Cardiac muscle cell (in vitro differentiated cells and primary cell): ENCODE measurements around the gene LRRC57. TPM values are rescaled to one million over a fixed set of nuclear protein-coding genes. Genes with fewer than 3 reads are reported as not detected.

Experiments used
- DNase-seq, 2 donors: peaks; one replicate each; pipeline versions ENCODE4 v3.0.0 to v3.0.0-alpha.2; 2010 to 2017; ENCODE audit warnings: low read depth in 1 of 2, low spot score in 1 of 2
- H3K27ac ChIP-seq: fragments of 200-600 bp; sonication (generic); 2 replicates; pipeline ENCODE4 v1.5.1; 2016
- H3K27me3 ChIP-seq: fragments of 200-600 bp; sonication (generic); 2 replicates; pipeline ENCODE4 v1.6.0; 2016; ENCODE audit warnings: control low read depth
- H3K36me3 ChIP-seq: fragments of 200-600 bp; sonication (generic); 2 replicates; pipeline ENCODE4 v1.5.1; 2016; ENCODE audit warnings: control low read depth
- H3K4me1 ChIP-seq: fragments of 200-600 bp; sonication (generic); 2 replicates; pipeline ENCODE4 v1.8.1; 2017; ENCODE audit warnings: low read depth, mild to moderate bottlenecking, mixed run types
- H3K4me3 ChIP-seq: fragments of 200-600 bp; sonication (generic); 2 replicates; pipeline ENCODE4 v1.5.1; 2016; ENCODE audit warnings: mild to moderate bottlenecking
- H3K9me3 ChIP-seq: fragments of 200-600 bp; sonication (generic); 2 replicates; pipeline ENCODE4 v1.5.1; 2017; ENCODE audit warnings: low read depth, mild to moderate bottlenecking, control low read depth
- CTCF ChIP-seq: IDR thresholded peaks from 2 replicates; pipeline ENCODE4 v1.5.1; 2012; ENCODE audit warnings: low read depth, mild to moderate bottlenecking, low read length
- polyA plus RNA-seq: library from polyadenylated mRNA; unstranded; fragments of >200 nt; fragmentation: Nextera tagmentation; extraction: Ambion mirVana; gene quantifications from 2 replicates; pipeline ENCODE4 v1.2.1, GENCODE V29; 2016
- total RNA-seq: library from RNA; depleted of rRNA; stranded (reverse); fragments of >200 nt; gene quantifications from 2 replicates; pipeline ENCODE4 v1.2.3, GENCODE V29; 2016

Gene LRRC57
- total and polyA plus RNA-seq, 2 experiments from 2014 or later, result 7.5 to 10.7 TPM

DNA sequence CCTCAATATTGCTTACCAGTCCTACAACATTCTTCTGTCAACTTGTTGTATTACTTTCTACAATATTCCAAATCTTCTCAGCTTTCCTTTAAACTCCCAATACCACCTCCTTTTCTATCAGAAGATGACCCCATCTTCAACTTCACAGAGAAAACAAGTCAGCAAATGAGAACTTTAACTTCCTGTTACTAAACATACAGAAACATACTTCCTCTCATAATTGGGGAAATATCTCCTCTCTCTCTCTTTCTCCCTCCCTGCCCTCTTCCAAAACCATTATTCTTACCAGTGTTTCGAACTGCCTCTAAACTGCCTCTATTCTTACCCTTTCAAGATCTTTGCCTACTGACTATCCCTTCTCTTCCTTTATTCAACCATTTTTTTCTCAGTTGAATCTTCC, 54.9 kb downstream of the LRRC57 start:
- H3K4me3 ChIP-seq, result no peak overlapping the region
- H3K27ac ChIP-seq, result no peak overlapping the region
- H3K9me3 ChIP-seq, result no peaks in the 10 kb centered on the region
- H3K4me1 ChIP-seq, result peaks cover 4% of the 10 kb centered on the region
- no peaks in the 10 kb centered on the region for H3K36me3 ChIP-seq
- no peak for TF ChIP-seq CTCF
- no peak for DNase-seq
- H3K27me3 ChIP-seq, result no peaks in the 10 kb centered on the region

GRCh38 chr15:42491539-42492225, 56.9 kb downstream of the LRRC57 start:
- peak overlapping the region; percentile 66 for H3K4me3 ChIP-seq
- no peak for TF ChIP-seq CTCF
- peak in 1 of 2 donors; percentile 68 for DNase-seq
- peak overlapping the region; percentile 93 for H3K27ac ChIP-seq
- H3K36me3 ChIP-seq, result no peaks in the 10 kb centered on the region
- no peaks in the 10 kb centered on the region for H3K9me3 ChIP-seq
- no peaks in the 10 kb centered on the region for H3K27me3 ChIP-seq
- peaks cover 4% of the 10 kb centered on the region for H3K4me1 ChIP-seq

DNA sequence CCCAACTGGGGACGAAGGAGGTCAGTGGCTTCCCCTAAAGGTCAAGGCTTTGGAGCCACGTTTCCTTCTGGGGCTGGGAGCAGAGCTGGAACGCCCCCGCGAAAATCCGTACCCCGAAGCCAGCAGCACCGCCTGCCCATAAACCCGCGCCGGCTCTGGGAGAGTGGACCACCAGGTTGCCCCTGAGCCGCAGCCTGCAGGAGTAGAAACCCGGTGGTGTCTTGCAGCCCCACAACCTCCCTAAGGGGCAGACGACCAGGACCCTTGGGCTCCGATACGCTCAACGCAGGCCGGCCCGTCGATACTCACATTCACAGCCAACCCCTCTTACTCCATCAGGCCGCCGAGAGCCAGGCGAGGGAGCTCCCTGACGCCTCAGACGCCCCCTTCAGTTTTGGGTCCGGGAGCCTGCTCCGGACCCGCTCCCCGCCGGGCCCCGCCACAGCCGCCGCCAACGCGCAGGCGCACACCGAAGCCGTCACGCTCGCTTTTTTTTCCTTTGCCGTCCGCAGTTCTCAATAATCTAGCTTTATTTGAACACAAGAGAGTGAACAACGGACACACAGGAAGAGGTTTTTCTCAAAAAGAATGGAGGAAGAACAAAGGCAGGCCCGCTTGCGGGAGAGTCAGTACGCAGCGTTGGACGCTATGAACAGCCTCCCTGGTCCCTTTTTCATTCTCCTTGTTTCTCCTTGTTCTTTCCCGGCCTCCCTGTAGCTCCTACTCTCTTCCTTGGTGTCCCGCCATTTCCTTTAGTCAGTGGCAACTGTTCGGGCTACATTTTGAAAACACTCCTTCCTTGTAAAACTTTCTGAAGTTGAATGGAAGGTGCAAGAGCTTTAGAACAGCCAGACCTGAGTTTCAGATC, 57.7 kb downstream of the LRRC57 start, which contains the start of gene ZNF106:
ZNF106 (minus strand) TSS at position 471 of the 868 bp plus-strand sequence. CDS start 18,852 bp downstream, outside the sequence.
- H3K36me3 ChIP-seq, result no peaks in the 10 kb centered on the region
- H3K4me3 ChIP-seq, result peak within 1 kb of the TSS; percentile 66
- TF ChIP-seq CTCF, result no peak
- peak within 1 kb of the TSS; percentile 93 for H3K27ac ChIP-seq
- no peaks in the 10 kb centered on the region for H3K9me3 ChIP-seq
- no peaks in the 10 kb centered on the region for H3K27me3 ChIP-seq
- peak; percentile 92 to 94 for DNase-seq
- H3K4me1 ChIP-seq, result peaks cover 4% of the 10 kb centered on the region

DNA sequence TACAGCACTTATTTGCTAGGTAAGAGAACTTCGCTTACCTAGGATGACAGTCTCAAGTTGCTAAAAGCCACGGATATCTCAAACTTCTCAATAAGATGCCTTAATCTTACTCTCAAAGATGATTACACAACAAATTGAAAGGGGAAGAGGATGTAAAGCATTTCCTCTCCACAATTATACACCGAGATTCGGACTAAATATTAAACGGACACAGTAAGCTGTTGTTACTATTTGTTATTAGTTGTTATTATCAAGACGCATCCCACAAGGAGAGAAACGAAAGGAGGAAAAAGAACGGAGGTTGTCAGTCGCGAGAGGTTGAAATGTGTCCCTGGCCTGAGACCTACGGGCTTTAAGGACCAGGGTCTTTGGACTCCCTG, 58.3 kb downstream of the LRRC57 start:
- Histone ChIP-seq H3K36me3 (no peaks in the 10 kb centered on the region), H3K4me1 (peaks cover 4% of the 10 kb centered on the region), H3K4me3 (peak overlapping the region; percentile 66), H3K27ac (peak overlapping the region; percentile 93), H3K27me3 (no peaks in the 10 kb centered on the region), H3K9me3 (no peaks in the 10 kb centered on the region)
- DNase-seq, result no peak
- TF ChIP-seq CTCF, result no peak

Other genes starting within 250 kb of the LRRC57 start
- 37.9 and 88.3 TPM in 2 replicates for gene CAPN3, start 189.3 kb downstream of the LRRC57 start, total RNA-seq
- 47.0 and 79.7 TPM in 2 replicates for gene CAPN3, start 189.3 kb downstream of the LRRC57 start, polyA plus RNA-seq
- gene ZNF106, start 57.7 kb downstream of the LRRC57 start, total RNA-seq, result 19.8 and 32.3 TPM in 2 replicates
- 29.5 and 39.2 TPM in 2 replicates for gene ZNF106, start 57.7 kb downstream of the LRRC57 start, polyA plus RNA-seq
- gene SNAP23, start 53.2 kb downstream of the LRRC57 start, total RNA-seq, result 13.3 and 30.2 TPM in 2 replicates
- gene SNAP23, start 53.2 kb downstream of the LRRC57 start, polyA plus RNA-seq, result 17.8 and 31.2 TPM in 2 replicates
- gene HAUS2, start within 50 bp of the LRRC57 start, total RNA-seq, result 19.1 and 26.9 TPM in 2 replicates
- 12.1 and 16.6 TPM in 2 replicates for gene HAUS2, start within 50 bp of the LRRC57 start, polyA plus RNA-seq
- 2.3 and 5.5 TPM in 2 replicates for gene STARD9, start 26.8 kb upstream of the LRRC57 start, total RNA-seq
- gene STARD9, start 26.8 kb upstream of the LRRC57 start, polyA plus RNA-seq, result 2.0 and 2.2 TPM in 2 replicates
- 14.2 and 20.9 TPM in 2 replicates for gene CDAN1, start 188.3 kb upstream of the LRRC57 start, total RNA-seq
- 16.6 and 20.7 TPM in 2 replicates for gene CDAN1, start 188.3 kb upstream of the LRRC57 start, polyA plus RNA-seq